GM18499 (cell line): ENCODE data around the gene RABAC1.

ENCODE experiments used
- ATAC-seq: cut with Tn5 transposase; IDR thresholded peaks from one replicate; pipeline ENCODE4 v1.9.1; 2021; ENCODE audit warnings: moderate number of reproducible peaks; ENCODE audit not compliant: insufficient read depth, unreplicated experiment

Gene RABAC1

GRCh38 chr19:41930926-41931592 lies 28.1 kb downstream of the RABAC1 start:
- no peak for ATAC-seq

GRCh38 chr19:41930322-41930722 lies 28.8 kb downstream of the RABAC1 start:
- ATAC-seq: no peak

GRCh38 chr19:41929536-41930071 lies 29.5 kb downstream of the RABAC1 start:
- no peak for ATAC-seq

GRCh38 chr19:41928754-41929535 lies 30.2 kb downstream of the RABAC1 start:
- no peak for ATAC-seq

GRCh38 chr19:41928221-41928683 lies 30.9 kb downstream of the RABAC1 start, which contains the start of gene ERFL:
Gene ERFL (minus strand): TSS chr19:41928449. CDS start chr19:41912919, 15,530 bp downstream.
- no peak for ATAC-seq

- no peak for ATAC-seq
Measured at GRCh38 chr19:41927497-41928192, 31.5 kb downstream of the RABAC1 start.

- no peak for ATAC-seq
Measured at GRCh38 chr19:41926763-41927496, 32.2 kb downstream of the RABAC1 start.

GRCh38 chr19:41926028-41926762 lies 32.9 kb downstream of the RABAC1 start:
- no peak for ATAC-seq

- ATAC-seq: no peak
Measured at GRCh38 chr19:41925208-41926003, 33.7 kb downstream of the RABAC1 start.

GRCh38 chr19:41924151-41925145 lies 34.7 kb downstream of the RABAC1 start:
- ATAC-seq: no peak

- ATAC-seq: no peak
Measured at GRCh38 chr19:41923045-41923788, 35.9 kb downstream of the RABAC1 start.

- ATAC-seq: no peak
Measured at GRCh38 chr19:41922585-41922984, 36.5 kb downstream of the RABAC1 start.

- ATAC-seq: no peak
Measured at GRCh38 chr19:41921577-41922576, 37.2 kb downstream of the RABAC1 start.

GRCh38 chr19:41920882-41921576 lies 38.1 kb downstream of the RABAC1 start:
- no peak for ATAC-seq
